A549 (cell line): ENCODE data around the gene ARFRP1.

Experiments used
- CEBPB ChIP-seq, 2 experiments: fragments of >200 bp in 1 of 2; sonication (Bioruptor Twin) in 1 of 2; formaldehyde crosslinking in 1 of 2; IDR thresholded peaks; 2 replicates each; pipeline ENCODE4 v1.6.1; 2012 to 2016
- EP300 ChIP-seq, 2 experiments: fragments of >200 bp; sonication (Bioruptor Twin); formaldehyde crosslinking; IDR thresholded peaks; 2 replicates in 1 of 2; 3 replicates in 1 of 2; pipeline ENCODE4 v1.6.1; 2016 to 2017
- GATA3 ChIP-seq: IDR thresholded peaks from 2 replicates; pipeline ENCODE4 v1.6.1; 2012; ENCODE audit warnings: borderline replicate concordance
- HDAC2 ChIP-seq: fragments of 200-600 bp; sonication (generic); IDR thresholded peaks from 2 replicates; pipeline ENCODE4 v1.6.1; 2016
- JUN ChIP-seq, 2 experiments: fragments of >200 bp; sonication (Bioruptor Twin); formaldehyde crosslinking; IDR thresholded peaks; 2 replicates in 1 of 2; 3 replicates in 1 of 2; pipeline ENCODE4 v1.6.1; 2016 to 2017
- JUNB ChIP-seq: fragments of >200 bp; sonication (Bioruptor Twin); formaldehyde crosslinking; IDR thresholded peaks from 2 replicates; pipeline ENCODE4 v1.6.1; 2016
- KDM1A ChIP-seq: fragments of 200-600 bp; sonication (generic); IDR thresholded peaks from 2 replicates; pipeline ENCODE4 v1.6.1; 2016; ENCODE audit warnings: low read depth, mild to moderate bottlenecking
- KDM5A ChIP-seq: fragments of 200-600 bp; sonication (generic); IDR thresholded peaks from 2 replicates; pipeline ENCODE4 v1.6.1; 2016; ENCODE audit warnings: antibody characterized with exemption, mild to moderate bottlenecking
- MAZ ChIP-seq: fragments of 150-350 bp; IDR thresholded peaks from 2 replicates; pipeline ENCODE4 v1.6.1; 2014; ENCODE audit warnings: antibody characterized with exemption, low read depth, low read length, borderline replicate concordance
- POLR2A ChIP-seq: IDR thresholded peaks from 2 replicates; pipeline ENCODE4 v1.6.1; 2012; ENCODE audit warnings: mild to moderate bottlenecking, low read length
- SMC3 ChIP-seq: fragments of >200 bp; sonication (Bioruptor Twin); formaldehyde crosslinking; IDR thresholded peaks from 3 replicates; pipeline ENCODE4 v1.6.1; 2018; ENCODE audit warnings: inconsistent platforms
- TF ChIP-seq, protein P1 (sequence below): fragments of >200 bp; sonication (Bioruptor Twin); formaldehyde crosslinking; IDR thresholded peaks from 3 replicates; pipeline ENCODE4 v1.5.1; 2016
- TF ChIP-seq, protein P2 (sequence below): fragments of 200-600 bp; sonication (generic); IDR thresholded peaks from 2 replicates; pipeline ENCODE4 v1.6.1; 2016; ENCODE audit warnings: antibody characterized with exemption, mild to moderate bottlenecking, moderate library complexity
- TF ChIP-seq, protein P3 (sequence below): IDR thresholded peaks from 2 replicates; pipeline ENCODE4 v1.6.1; 2012

DNA sequence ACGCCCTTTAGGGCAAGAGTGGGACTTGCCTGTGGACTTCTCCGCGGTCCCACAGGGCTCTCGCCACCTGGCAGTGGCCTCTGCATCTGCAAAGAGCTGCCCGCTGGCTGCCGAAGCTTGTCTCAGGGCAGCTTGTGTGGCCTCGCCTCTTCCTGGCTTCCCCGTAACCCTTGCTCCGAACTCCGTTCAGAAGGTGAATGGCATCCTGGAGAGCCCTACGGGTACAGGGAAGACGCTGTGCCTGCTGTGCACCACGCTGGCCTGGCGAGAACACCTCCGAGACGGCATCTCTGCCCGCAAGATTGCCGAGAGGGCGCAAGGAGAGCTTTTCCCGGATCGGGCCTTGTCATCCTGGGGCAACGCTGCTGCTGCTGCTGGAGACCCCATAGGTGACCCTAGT, 46.7 kb downstream of the ARFRP1 start:
- TF ChIP-seq CEBPB (IDR thresholded peaks at IDR 0.05): no peak
- TF ChIP-seq EP300 (IDR thresholded peaks at IDR 0.05): no peak
- TF ChIP-seq, protein P1, sequence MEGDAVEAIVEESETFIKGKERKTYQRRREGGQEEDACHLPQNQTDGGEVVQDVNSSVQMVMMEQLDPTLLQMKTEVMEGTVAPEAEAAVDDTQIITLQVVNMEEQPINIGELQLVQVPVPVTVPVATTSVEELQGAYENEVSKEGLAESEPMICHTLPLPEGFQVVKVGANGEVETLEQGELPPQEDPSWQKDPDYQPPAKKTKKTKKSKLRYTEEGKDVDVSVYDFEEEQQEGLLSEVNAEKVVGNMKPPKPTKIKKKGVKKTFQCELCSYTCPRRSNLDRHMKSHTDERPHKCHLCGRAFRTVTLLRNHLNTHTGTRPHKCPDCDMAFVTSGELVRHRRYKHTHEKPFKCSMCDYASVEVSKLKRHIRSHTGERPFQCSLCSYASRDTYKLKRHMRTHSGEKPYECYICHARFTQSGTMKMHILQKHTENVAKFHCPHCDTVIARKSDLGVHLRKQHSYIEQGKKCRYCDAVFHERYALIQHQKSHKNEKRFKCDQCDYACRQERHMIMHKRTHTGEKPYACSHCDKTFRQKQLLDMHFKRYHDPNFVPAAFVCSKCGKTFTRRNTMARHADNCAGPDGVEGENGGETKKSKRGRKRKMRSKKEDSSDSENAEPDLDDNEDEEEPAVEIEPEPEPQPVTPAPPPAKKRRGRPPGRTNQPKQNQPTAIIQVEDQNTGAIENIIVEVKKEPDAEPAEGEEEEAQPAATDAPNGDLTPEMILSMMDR: no peak
- no peak for TF ChIP-seq MAZ
- TF ChIP-seq, protein P2, sequence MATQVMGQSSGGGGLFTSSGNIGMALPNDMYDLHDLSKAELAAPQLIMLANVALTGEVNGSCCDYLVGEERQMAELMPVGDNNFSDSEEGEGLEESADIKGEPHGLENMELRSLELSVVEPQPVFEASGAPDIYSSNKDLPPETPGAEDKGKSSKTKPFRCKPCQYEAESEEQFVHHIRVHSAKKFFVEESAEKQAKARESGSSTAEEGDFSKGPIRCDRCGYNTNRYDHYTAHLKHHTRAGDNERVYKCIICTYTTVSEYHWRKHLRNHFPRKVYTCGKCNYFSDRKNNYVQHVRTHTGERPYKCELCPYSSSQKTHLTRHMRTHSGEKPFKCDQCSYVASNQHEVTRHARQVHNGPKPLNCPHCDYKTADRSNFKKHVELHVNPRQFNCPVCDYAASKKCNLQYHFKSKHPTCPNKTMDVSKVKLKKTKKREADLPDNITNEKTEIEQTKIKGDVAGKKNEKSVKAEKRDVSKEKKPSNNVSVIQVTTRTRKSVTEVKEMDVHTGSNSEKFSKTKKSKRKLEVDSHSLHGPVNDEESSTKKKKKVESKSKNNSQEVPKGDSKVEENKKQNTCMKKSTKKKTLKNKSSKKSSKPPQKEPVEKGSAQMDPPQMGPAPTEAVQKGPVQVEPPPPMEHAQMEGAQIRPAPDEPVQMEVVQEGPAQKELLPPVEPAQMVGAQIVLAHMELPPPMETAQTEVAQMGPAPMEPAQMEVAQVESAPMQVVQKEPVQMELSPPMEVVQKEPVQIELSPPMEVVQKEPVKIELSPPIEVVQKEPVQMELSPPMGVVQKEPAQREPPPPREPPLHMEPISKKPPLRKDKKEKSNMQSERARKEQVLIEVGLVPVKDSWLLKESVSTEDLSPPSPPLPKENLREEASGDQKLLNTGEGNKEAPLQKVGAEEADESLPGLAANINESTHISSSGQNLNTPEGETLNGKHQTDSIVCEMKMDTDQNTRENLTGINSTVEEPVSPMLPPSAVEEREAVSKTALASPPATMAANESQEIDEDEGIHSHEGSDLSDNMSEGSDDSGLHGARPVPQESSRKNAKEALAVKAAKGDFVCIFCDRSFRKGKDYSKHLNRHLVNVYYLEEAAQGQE: no peak
- no peak for TF ChIP-seq HDAC2
- TF ChIP-seq JUN (IDR thresholded peaks at IDR 0.05): no peak
- TF ChIP-seq JUNB: no peak
- no peak for TF ChIP-seq POLR2A
- TF ChIP-seq, protein P3, sequence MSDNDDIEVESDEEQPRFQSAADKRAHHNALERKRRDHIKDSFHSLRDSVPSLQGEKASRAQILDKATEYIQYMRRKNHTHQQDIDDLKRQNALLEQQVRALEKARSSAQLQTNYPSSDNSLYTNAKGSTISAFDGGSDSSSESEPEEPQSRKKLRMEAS: no peak
- no peak for TF ChIP-seq KDM5A
- no peak for TF ChIP-seq GATA3
- TF ChIP-seq KDM1A: no peak
- no peak for TF ChIP-seq SMC3
